SK-N-SH (cell line): ENCODE measurements around the gene CPNE4. TPM values are rescaled to one million over a fixed set of nuclear protein-coding genes. Genes with fewer than 3 reads are reported as not detected.

Experiments used
- CTCF ChIA-PET: fragments of 300-600, 350-600 bp; formaldehyde crosslinking; extraction: SDS; loops from one replicate; lab custom pipeline; 2021; lab: Yijun Ruan, JAX
- POLR2A ChIA-PET: fragments of 350-600 bp; sonication (Branson Sonifier 250); formaldehyde crosslinking; extraction: SDS; loops from one replicate; lab custom pipeline; 2020; ENCODE audit warnings: antibody characterized with exemption, inconsistent platforms; lab: Yijun Ruan, JAX
- DNase-seq: peaks from one replicate; pipeline ENCODE4 v3.0.0; 2012
- H2AFZ ChIP-seq: fragments of 200-600 bp; sonication (generic); 2 replicates; pipeline ENCODE4 v1.8.1; 2016; ENCODE audit warnings: antibody characterized with exemption, mild to moderate bottlenecking, low read depth
- H3F3A ChIP-seq: fragments of 200-600 bp; sonication (generic); replicated peaks from 2 replicates; pipeline ENCODE3; 2016; ENCODE audit warnings: antibody characterized with exemption, mild to moderate bottlenecking; ENCODE audit not compliant: insufficient read depth
- H3K27ac ChIP-seq, 2 experiments: fragments of 200-500 bp in 1 of 2; fragments of 200-600 bp in 1 of 2; sonication (Bioruptor generic) in 1 of 2; sonication (generic), shearing (Covaris generic) in 1 of 2; 2 replicates each; pipeline versions ENCODE4 v1.5.1 to v1.6.1; 2014 to 2016; ENCODE audit warnings: low read depth in 2 of 2, inconsistent platforms in 1 of 2, low read length in 1 of 2, mild to moderate bottlenecking in 1 of 2, mixed read lengths in 1 of 2
- H3K27me3 ChIP-seq: fragments of 200-600 bp; sonication (generic), shearing (Covaris generic); 2 replicates; pipeline ENCODE4 v1.6.1; 2016; ENCODE audit warnings: mixed run types; ENCODE audit not compliant: insufficient read depth
- H3K36me3 ChIP-seq, 2 experiments: fragments of 200-500 bp in 1 of 2; fragments of 200-600 bp in 1 of 2; sonication (Bioruptor generic) in 1 of 2; sonication (generic) in 1 of 2; replicated peaks in 1 of 2; 2 replicates each; pipeline versions ENCODE3 to v1.5.1; 2014 to 2016; ENCODE audit warnings: low read length in 1 of 2, mild to moderate bottlenecking in 1 of 2; ENCODE audit not compliant: insufficient read depth in 2 of 2, control insufficient read depth in 1 of 2
- H3K4me1 ChIP-seq, 2 experiments: fragments of 200-500 bp in 1 of 2; fragments of 200-600 bp in 1 of 2; sonication (Bioruptor generic) in 1 of 2; sonication (generic), shearing (Covaris generic) in 1 of 2; 2 replicates each; pipeline versions ENCODE4 v1.5.1 to v1.6.1; 2014 to 2016; ENCODE audit warnings: low read depth in 1 of 2, low read length in 1 of 2, mixed run types in 1 of 2; ENCODE audit not compliant: insufficient read depth in 2 of 2, control insufficient read depth in 1 of 2
- H3K4me2 ChIP-seq: fragments of 200-600 bp; sonication (generic), shearing (Covaris generic); 2 replicates; pipeline ENCODE4 v1.6.1; 2017; ENCODE audit warnings: mixed run types
- H3K4me3 ChIP-seq, 2 experiments: fragments of 200-500 bp in 1 of 2; fragments of 200-600 bp in 1 of 2; sonication (Bioruptor generic) in 1 of 2; sonication (generic), shearing (Covaris generic) in 1 of 2; 2 replicates each; pipeline versions ENCODE4 v1.5.1 to v1.8.1; 2014 to 2016; ENCODE audit warnings: low read depth in 2 of 2, inconsistent platforms in 1 of 2, low read length in 1 of 2, mild to moderate bottlenecking in 1 of 2, mixed read lengths in 1 of 2, moderate library complexity in 1 of 2
- H3K79me2 ChIP-seq: fragments of 200-600 bp; sonication (generic); 2 replicates; pipeline ENCODE4 v1.8.1; 2017; ENCODE audit warnings: mild to moderate bottlenecking; ENCODE audit not compliant: insufficient read depth
- H3K9ac ChIP-seq: fragments of 200-600 bp; sonication (generic); 2 replicates; pipeline ENCODE4 v1.6.1; 2017; ENCODE audit warnings: mixed run types
- H3K9me2 ChIP-seq: fragments of 200-600 bp; sonication (generic); 2 replicates; pipeline ENCODE4 v1.6.1; 2017; ENCODE audit warnings: mixed run types
- H3K9me3 ChIP-seq: fragments of 200-600 bp; sonication (generic); 2 replicates; pipeline ENCODE4 v1.6.1; 2017; ENCODE audit warnings: mixed run types, mild to moderate bottlenecking, moderate library complexity
- H4K20me1 ChIP-seq: fragments of 200-600 bp; sonication (generic); 2 replicates; pipeline ENCODE4 v1.6.1; 2017; ENCODE audit warnings: mild to moderate bottlenecking, mixed run types; ENCODE audit not compliant: insufficient read depth
- CHD2 ChIP-seq: fragments of 150-350 bp; IDR thresholded peaks from 2 replicates; pipeline ENCODE4 v1.6.1; 2018; ENCODE audit warnings: low read length; ENCODE audit not compliant: partially characterized antibody
- EZH2phosphoT487 ChIP-seq: fragments of 200-600 bp; sonication (generic); IDR thresholded peaks from 2 replicates; pipeline ENCODE4 v1.6.1; 2017; ENCODE audit warnings: low read depth, mixed run types, mild to moderate bottlenecking, antibody characterized with exemption, moderate library complexity, borderline replicate concordance
- FOSL2 ChIP-seq: IDR thresholded peaks from 2 replicates; pipeline ENCODE4 v1.4.0; 2012; ENCODE audit warnings: low read depth, mild to moderate bottlenecking, moderate library complexity, borderline replicate concordance
- FOXM1 ChIP-seq: IDR thresholded peaks from 2 replicates; pipeline ENCODE4 v1.4.0; 2012; ENCODE audit warnings: low read depth, mild to moderate bottlenecking
- JUND ChIP-seq: IDR thresholded peaks from 2 replicates; pipeline ENCODE4 v1.4.0; 2012
- MEF2A ChIP-seq: IDR thresholded peaks from 2 replicates; pipeline ENCODE4 v1.4.0; 2012; ENCODE audit warnings: low read depth, borderline replicate concordance
- NRF1 ChIP-seq: IDR thresholded peaks from 2 replicates; pipeline ENCODE4 v1.6.1; 2012; ENCODE audit warnings: low read depth, mild to moderate bottlenecking, low read length
- POLR2AphosphoS5 ChIP-seq: IDR thresholded peaks from 2 replicates; pipeline ENCODE4 v1.6.1; 2012; ENCODE audit warnings: low read depth, low read length
- RAD21 ChIP-seq: IDR thresholded peaks from 2 replicates; pipeline ENCODE4 v1.6.1; 2012; ENCODE audit warnings: mild to moderate bottlenecking, low read length
- RFX5 ChIP-seq: IDR thresholded peaks from 2 replicates; pipeline ENCODE4 v1.6.1; 2012; ENCODE audit warnings: mild to moderate bottlenecking, improper control_type of control experiment, low read length
- SMC3 ChIP-seq: IDR thresholded peaks from 2 replicates; pipeline ENCODE4 v1.6.1; 2012; ENCODE audit warnings: low read depth, low read length, improper control_type of control experiment
- TAF1 ChIP-seq: IDR thresholded peaks from 2 replicates; pipeline ENCODE4 v1.6.1; 2012; ENCODE audit warnings: low read depth, mild to moderate bottlenecking, low read length, moderate library complexity, borderline replicate concordance
- TEAD4 ChIP-seq: IDR thresholded peaks from 2 replicates; pipeline ENCODE4 v1.4.0; 2012; ENCODE audit warnings: mild to moderate bottlenecking, borderline replicate concordance; ENCODE audit not compliant: insufficient read depth
- YY1 ChIP-seq: IDR thresholded peaks from 2 replicates; pipeline ENCODE4 v1.4.0; 2012; ENCODE audit warnings: low read depth, mild to moderate bottlenecking
- WGBS: methylation state at CpG from one replicate; pipeline ENCODE4 v1.1.6; 2017; ENCODE audit warnings: low lambda C conversion rate; 5-methylcytosine and 5-hydroxymethylcytosine counted together
- polyA plus RNA-seq, 3 experiments: library from polyadenylated mRNA; depleted of rRNA; stranded (reverse); fragments of >200 nt; gene quantifications; 2 replicates each; pipeline ENCODE4 v1.2.3, GENCODE V29; 2012
- TF ChIP-seq, protein P1 (sequence below): IDR thresholded peaks from 2 replicates; pipeline ENCODE4 v1.4.0; 2012; ENCODE audit warnings: low read depth, borderline replicate concordance
- TF ChIP-seq, protein P2 (sequence below): IDR thresholded peaks from 2 replicates; pipeline ENCODE4 v1.4.0; 2012; ENCODE audit warnings: low read depth
- TF ChIP-seq, protein P3 (sequence below): IDR thresholded peaks from 2 replicates; pipeline ENCODE4; 2012
- TF ChIP-seq, protein P4 (sequence below): fragments of 150-350 bp; IDR thresholded peaks from 2 replicates; pipeline ENCODE4 v1.6.1; 2016; ENCODE audit warnings: mild to moderate bottlenecking, low read depth, low read length
- TF ChIP-seq, protein P5 (sequence below): IDR thresholded peaks from 2 replicates; pipeline ENCODE4 v1.4.0; 2012; ENCODE audit warnings: low read depth, borderline replicate concordance
- TF ChIP-seq, protein P6 (sequence below): fragments of 200-600 bp; sonication (generic); IDR thresholded peaks from 2 replicates; pipeline ENCODE4 v1.6.1; 2017; ENCODE audit warnings: antibody characterized with exemption, mild to moderate bottlenecking, moderate library complexity

Gene CPNE4
- polyA plus RNA-seq, 1 of the 3 experiments (the other 2 are of a cell fraction) = not detected

DNA sequence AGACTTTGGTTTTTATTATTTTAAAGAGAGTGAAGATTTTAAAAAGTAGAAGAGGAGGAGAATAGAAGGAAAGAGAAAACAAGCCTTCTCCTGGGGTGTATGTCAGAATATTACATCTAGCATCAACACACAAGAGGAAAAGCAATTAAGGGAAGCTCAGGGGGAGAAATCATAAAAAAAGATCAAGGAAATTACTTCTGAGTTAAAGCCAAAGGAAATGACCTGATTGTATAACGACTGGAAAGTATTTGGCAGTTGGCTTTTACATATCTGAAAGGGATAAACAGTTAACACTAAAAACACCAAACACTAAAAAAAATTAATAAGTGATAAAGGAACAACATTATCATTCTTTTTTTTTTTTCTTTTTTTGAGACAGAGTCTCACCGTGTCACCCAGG lies 58.4 kb downstream of the CPNE4 start:
- no peak for TF ChIP-seq JUND
- TF ChIP-seq, protein P1, sequence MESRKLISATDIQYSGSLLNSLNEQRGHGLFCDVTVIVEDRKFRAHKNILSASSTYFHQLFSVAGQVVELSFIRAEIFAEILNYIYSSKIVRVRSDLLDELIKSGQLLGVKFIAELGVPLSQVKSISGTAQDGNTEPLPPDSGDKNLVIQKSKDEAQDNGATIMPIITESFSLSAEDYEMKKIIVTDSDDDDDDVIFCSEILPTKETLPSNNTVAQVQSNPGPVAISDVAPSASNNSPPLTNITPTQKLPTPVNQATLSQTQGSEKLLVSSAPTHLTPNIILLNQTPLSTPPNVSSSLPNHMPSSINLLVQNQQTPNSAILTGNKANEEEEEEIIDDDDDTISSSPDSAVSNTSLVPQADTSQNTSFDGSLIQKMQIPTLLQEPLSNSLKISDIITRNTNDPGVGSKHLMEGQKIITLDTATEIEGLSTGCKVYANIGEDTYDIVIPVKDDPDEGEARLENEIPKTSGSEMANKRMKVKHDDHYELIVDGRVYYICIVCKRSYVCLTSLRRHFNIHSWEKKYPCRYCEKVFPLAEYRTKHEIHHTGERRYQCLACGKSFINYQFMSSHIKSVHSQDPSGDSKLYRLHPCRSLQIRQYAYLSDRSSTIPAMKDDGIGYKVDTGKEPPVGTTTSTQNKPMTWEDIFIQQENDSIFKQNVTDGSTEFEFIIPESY = no peak
- TF ChIP-seq RFX5 = no peak
- TF ChIP-seq, protein P2, sequence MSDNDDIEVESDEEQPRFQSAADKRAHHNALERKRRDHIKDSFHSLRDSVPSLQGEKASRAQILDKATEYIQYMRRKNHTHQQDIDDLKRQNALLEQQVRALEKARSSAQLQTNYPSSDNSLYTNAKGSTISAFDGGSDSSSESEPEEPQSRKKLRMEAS = no peak
- no peak for TF ChIP-seq TAF1
- no peak for TF ChIP-seq POLR2AphosphoS5
- no peak for TF ChIP-seq FOSL2
- no peak for TF ChIP-seq RAD21
- TF ChIP-seq, protein P3, sequence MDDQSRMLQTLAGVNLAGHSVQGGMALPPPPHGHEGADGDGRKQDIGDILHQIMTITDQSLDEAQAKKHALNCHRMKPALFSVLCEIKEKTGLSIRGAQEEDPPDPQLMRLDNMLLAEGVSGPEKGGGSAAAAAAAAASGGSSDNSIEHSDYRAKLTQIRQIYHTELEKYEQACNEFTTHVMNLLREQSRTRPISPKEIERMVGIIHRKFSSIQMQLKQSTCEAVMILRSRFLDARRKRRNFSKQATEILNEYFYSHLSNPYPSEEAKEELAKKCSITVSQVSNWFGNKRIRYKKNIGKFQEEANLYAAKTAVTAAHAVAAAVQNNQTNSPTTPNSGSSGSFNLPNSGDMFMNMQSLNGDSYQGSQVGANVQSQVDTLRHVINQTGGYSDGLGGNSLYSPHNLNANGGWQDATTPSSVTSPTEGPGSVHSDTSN = no peak
- TF ChIP-seq MEF2A = no peak
- TF ChIP-seq TEAD4 = no peak
- H3K4me3 ChIP-seq = no peak overlapping the region
- no peak overlapping the region for H3K9ac ChIP-seq
- WGBS = 35% methylated on average over 2 of the region's 2 CpGs
- no peaks in the 10 kb centered on the region for H3K36me3 ChIP-seq
- H3K27me3 ChIP-seq = no peaks in the 10 kb centered on the region
- no peak overlapping the region for H3K4me2 ChIP-seq
- H2AFZ ChIP-seq = no peak overlapping the region
- H3K9me2 ChIP-seq = no peaks in the 10 kb centered on the region
- DNase-seq = no peak
- H3F3A ChIP-seq = no peaks in the 10 kb centered on the region
- H3K4me1 ChIP-seq = no peaks in the 10 kb centered on the region; a peak in 2 of 4 replicates
- CTCF ChIA-PET = no interaction called here
- no peak overlapping the region for H3K27ac ChIP-seq
- no peaks in the 10 kb centered on the region for H3K79me2 ChIP-seq
- no peaks in the 10 kb centered on the region for H3K9me3 ChIP-seq
- POLR2A ChIA-PET = no interaction called here
- no peaks in the 10 kb centered on the region for H4K20me1 ChIP-seq

DNA sequence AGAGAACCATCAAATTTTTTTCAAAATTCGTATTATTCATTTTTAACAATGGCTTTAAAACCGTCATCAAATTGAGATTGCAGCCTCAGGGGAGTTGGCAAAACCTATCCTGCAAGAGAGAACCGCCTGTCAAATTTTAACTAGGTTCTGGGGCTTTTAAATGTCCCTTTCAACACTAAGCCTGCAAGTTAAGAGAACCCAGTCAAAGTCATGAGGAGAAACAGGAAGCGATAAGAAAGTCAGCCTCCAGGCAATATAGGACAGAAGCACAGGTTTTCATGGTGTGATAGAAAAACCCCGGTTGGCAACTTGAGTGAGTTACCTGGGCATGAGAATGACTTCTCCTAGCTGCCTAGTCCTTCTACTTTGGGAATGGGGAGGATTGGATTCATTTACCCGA lies 59.8 kb downstream of the CPNE4 start:
- H3K36me3 ChIP-seq = no peaks in the 10 kb centered on the region
- WGBS = 37% methylated on average over 6 of the region's 6 CpGs
- no peaks in the 10 kb centered on the region; a peak in 2 of 4 replicates for H3K4me1 ChIP-seq
- no peaks in the 10 kb centered on the region for H3K27me3 ChIP-seq
- no peaks in the 10 kb centered on the region for H4K20me1 ChIP-seq
- no peak overlapping the region for H3K4me3 ChIP-seq
- ChIA-PET POLR2A (no interaction called here), CTCF (interaction anchor here (1.1 kb wide), 1 partner anchor 180 kb away, joined by 4 read pairs; no protein-coding TSS in a partner anchor)
- no peak for DNase-seq
- no peak overlapping the region for H3K27ac ChIP-seq
- TF ChIP-seq CHD2 = no peak
- no peak for TF ChIP-seq YY1
- TF ChIP-seq, protein P4, sequence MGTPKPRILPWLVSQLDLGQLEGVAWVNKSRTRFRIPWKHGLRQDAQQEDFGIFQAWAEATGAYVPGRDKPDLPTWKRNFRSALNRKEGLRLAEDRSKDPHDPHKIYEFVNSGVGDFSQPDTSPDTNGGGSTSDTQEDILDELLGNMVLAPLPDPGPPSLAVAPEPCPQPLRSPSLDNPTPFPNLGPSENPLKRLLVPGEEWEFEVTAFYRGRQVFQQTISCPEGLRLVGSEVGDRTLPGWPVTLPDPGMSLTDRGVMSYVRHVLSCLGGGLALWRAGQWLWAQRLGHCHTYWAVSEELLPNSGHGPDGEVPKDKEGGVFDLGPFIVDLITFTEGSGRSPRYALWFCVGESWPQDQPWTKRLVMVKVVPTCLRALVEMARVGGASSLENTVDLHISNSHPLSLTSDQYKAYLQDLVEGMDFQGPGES = no peak
- TF ChIP-seq, protein P2 = no peak
- no peak for TF ChIP-seq NRF1
- TF ChIP-seq, protein P5, sequence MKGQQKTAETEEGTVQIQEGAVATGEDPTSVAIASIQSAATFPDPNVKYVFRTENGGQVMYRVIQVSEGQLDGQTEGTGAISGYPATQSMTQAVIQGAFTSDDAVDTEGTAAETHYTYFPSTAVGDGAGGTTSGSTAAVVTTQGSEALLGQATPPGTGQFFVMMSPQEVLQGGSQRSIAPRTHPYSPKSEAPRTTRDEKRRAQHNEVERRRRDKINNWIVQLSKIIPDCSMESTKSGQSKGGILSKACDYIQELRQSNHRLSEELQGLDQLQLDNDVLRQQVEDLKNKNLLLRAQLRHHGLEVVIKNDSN = no peak
- no peak for TF ChIP-seq POLR2AphosphoS5
- no peak for TF ChIP-seq FOXM1
- no peak for TF ChIP-seq FOSL2
- TF ChIP-seq MEF2A = no peak
- no peak for TF ChIP-seq SMC3
- TF ChIP-seq, protein P6, sequence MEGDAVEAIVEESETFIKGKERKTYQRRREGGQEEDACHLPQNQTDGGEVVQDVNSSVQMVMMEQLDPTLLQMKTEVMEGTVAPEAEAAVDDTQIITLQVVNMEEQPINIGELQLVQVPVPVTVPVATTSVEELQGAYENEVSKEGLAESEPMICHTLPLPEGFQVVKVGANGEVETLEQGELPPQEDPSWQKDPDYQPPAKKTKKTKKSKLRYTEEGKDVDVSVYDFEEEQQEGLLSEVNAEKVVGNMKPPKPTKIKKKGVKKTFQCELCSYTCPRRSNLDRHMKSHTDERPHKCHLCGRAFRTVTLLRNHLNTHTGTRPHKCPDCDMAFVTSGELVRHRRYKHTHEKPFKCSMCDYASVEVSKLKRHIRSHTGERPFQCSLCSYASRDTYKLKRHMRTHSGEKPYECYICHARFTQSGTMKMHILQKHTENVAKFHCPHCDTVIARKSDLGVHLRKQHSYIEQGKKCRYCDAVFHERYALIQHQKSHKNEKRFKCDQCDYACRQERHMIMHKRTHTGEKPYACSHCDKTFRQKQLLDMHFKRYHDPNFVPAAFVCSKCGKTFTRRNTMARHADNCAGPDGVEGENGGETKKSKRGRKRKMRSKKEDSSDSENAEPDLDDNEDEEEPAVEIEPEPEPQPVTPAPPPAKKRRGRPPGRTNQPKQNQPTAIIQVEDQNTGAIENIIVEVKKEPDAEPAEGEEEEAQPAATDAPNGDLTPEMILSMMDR = no peak
- TF ChIP-seq RAD21 = no peak
- TF ChIP-seq EZH2phosphoT487 = no peak
- no peak overlapping the region for H3K4me2 ChIP-seq
- no peaks in the 10 kb centered on the region for H3F3A ChIP-seq
- H3K9ac ChIP-seq = no peak overlapping the region
- no peaks in the 10 kb centered on the region for H3K79me2 ChIP-seq
- H3K9me2 ChIP-seq = no peaks in the 10 kb centered on the region
- no peaks in the 10 kb centered on the region for H3K9me3 ChIP-seq
- no peak overlapping the region for H2AFZ ChIP-seq
